Measurements from ENCODE around the gene ACAA1. TPM values are rescaled to one million over a fixed set of nuclear protein-coding genes. Genes with fewer than 3 reads are reported as not detected.

Gene ACAA1
- total RNA-seq, 1 experiment from 2014 or later, result 49.0 TPM

- no peak for DNase-seq (ENCODE audit: low read depth, low spot score)
- H3K36me3 ChIP-seq (ENCODE audit: control insufficient read depth in 1 of 2, insufficient read depth in 2 of 2, low read length in 2 of 2), result no peaks in the 10 kb centered on the region
- no peak overlapping the region for H3K27ac ChIP-seq (ENCODE audit: low read depth, low read length)
- no peaks in the 10 kb centered on the region for H4K20me1 ChIP-seq (ENCODE audit: insufficient read depth)
- no peak for ATAC-seq
- no peaks in the 10 kb centered on the region for H3K27me3 ChIP-seq (ENCODE audit: insufficient read depth, low read length)
- POLR2A ChIA-PET, result interaction anchor here (1.8 kb wide), 1 partner anchor 22 kb away, joined by 5 read pairs; the partner anchor contains the start of gene ACAA1
- CTCF ChIA-PET, result no interaction called here
- H3K4me1 ChIP-seq (ENCODE audit: control insufficient read depth in 1 of 2, insufficient read depth in 2 of 2, low read length in 2 of 2), result peaks cover 6 to 13% of the 10 kb centered on the region in 2 experiments; a peak in 2 of 4 replicates
- RAD21 ChIA-PET (ENCODE audit: low non-redundant PET in 1 of 2, low total read pairs in 2 of 2, uncharacterized antibody in 2 of 2, unreplicated experiment in 2 of 2), result no interaction called here
- H3K9ac ChIP-seq (ENCODE audit: low read length), result no peak overlapping the region
- no TSS peak for BruUV-seq (replicated peaks)
- H3K9me2 ChIP-seq (ENCODE audit: insufficient read depth), result no peaks in the 10 kb centered on the region
- intact Hi-C loops (cut with micrococcal nuclease), result no loop called here
- H3K9me3 ChIP-seq (ENCODE audit: control insufficient read depth in 1 of 2, insufficient read depth in 1 of 2, low read depth in 1 of 2, low read length in 2 of 2), result no peaks in the 10 kb centered on the region
- no peak overlapping the region for H3K4me2 ChIP-seq (ENCODE audit: low read length)
- H2AFZ ChIP-seq (ENCODE audit: low read depth, low read length, poor library complexity, severe bottlenecking), result no peak overlapping the region
- H3K4me3 ChIP-seq (replicated peaks in 1 of 2; ENCODE audit: low read depth in 1 of 2, low read length in 2 of 2), result no peak overlapping the region
- H3K79me2 ChIP-seq (ENCODE audit: insufficient read depth, low read length), result no peaks in the 10 kb centered on the region
- TF ChIP-seq ZFX (IDR thresholded peaks at IDR 0.05) (no peak), POLR2AphosphoS5 (IDR thresholded peaks at IDR 0.05; ENCODE audit: low read depth, low read length) (no peak), JUND (IDR thresholded peaks at IDR 0.05) (no peak), ELF1 (IDR thresholded peaks at IDR 0.05; ENCODE audit: borderline replicate concordance, low read depth) (no peak), EZH2phosphoT487 (IDR thresholded peaks at IDR 0.05; ENCODE audit: borderline replicate concordance) (no peak), CBX3 (IDR thresholded peaks at IDR 0.05; ENCODE audit: low read depth) (no peak), POLR2A (IDR thresholded peaks at IDR 0.05; ENCODE audit: borderline replicate concordance, extremely low read depth, insufficient read depth, insufficient read length) (no peak), TCF7L2 (IDR thresholded peaks at IDR 0.05; ENCODE audit: borderline replicate concordance, extremely low read depth, insufficient read depth, insufficient read length) (no peak), CTCF (IDR thresholded peaks at IDR 0.05 in 2 of 3, conservative IDR thresholded peaks at IDR 0.05 in 1 of 3; ENCODE audit: borderline replicate concordance in 1 of 3, insufficient read depth in 1 of 3, low read depth in 2 of 3, low read length in 2 of 3) (no peak)
- TF ChIP-seq, protein P1, sequence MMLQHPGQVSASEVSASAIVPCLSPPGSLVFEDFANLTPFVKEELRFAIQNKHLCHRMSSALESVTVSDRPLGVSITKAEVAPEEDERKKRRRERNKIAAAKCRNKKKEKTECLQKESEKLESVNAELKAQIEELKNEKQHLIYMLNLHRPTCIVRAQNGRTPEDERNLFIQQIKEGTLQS (IDR thresholded peaks at IDR 0.05), result no peak
- TF ChIP-seq, protein P2, sequence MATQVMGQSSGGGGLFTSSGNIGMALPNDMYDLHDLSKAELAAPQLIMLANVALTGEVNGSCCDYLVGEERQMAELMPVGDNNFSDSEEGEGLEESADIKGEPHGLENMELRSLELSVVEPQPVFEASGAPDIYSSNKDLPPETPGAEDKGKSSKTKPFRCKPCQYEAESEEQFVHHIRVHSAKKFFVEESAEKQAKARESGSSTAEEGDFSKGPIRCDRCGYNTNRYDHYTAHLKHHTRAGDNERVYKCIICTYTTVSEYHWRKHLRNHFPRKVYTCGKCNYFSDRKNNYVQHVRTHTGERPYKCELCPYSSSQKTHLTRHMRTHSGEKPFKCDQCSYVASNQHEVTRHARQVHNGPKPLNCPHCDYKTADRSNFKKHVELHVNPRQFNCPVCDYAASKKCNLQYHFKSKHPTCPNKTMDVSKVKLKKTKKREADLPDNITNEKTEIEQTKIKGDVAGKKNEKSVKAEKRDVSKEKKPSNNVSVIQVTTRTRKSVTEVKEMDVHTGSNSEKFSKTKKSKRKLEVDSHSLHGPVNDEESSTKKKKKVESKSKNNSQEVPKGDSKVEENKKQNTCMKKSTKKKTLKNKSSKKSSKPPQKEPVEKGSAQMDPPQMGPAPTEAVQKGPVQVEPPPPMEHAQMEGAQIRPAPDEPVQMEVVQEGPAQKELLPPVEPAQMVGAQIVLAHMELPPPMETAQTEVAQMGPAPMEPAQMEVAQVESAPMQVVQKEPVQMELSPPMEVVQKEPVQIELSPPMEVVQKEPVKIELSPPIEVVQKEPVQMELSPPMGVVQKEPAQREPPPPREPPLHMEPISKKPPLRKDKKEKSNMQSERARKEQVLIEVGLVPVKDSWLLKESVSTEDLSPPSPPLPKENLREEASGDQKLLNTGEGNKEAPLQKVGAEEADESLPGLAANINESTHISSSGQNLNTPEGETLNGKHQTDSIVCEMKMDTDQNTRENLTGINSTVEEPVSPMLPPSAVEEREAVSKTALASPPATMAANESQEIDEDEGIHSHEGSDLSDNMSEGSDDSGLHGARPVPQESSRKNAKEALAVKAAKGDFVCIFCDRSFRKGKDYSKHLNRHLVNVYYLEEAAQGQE (IDR thresholded peaks at IDR 0.05; ENCODE audit: low read depth), result no peak
These were observed 21.5 kb upstream of the ACAA1 start for GRCh38 chr3:38158472-38158871.
